Astrocyte (in vitro differentiated cells and primary cell): ENCODE data around the gene LRRC9. TPM values are rescaled to one million over a fixed set of nuclear protein-coding genes. Genes with fewer than 3 reads are reported as not detected.

Experiments used
- DNase-seq: peaks from one replicate; pipeline ENCODE4 v3.0.0-alpha.2; 2010; ENCODE audit warnings: low read depth
- FAIRE-seq: peaks from 2 replicates; lab custom pipeline; 2011; peaks lifted over from hg19 to GRCh38; lab: Jason Lieb, UNC
- H2AFZ ChIP-seq: 2 replicates; pipeline ENCODE4 v1.6.0; 2012; ENCODE audit warnings: low read depth, low read length, inconsistent platforms
- H3K27ac ChIP-seq: 2 replicates; pipeline ENCODE4 v1.5.1; 2011; ENCODE audit warnings: low read depth, low read length, inconsistent platforms
- H3K27me3 ChIP-seq: 2 replicates; pipeline ENCODE4 v1.6.0; 2011; ENCODE audit warnings: low read length, inconsistent platforms; ENCODE audit not compliant: insufficient read depth
- H3K36me3 ChIP-seq: 2 replicates; pipeline ENCODE4 v1.5.1; 2011; ENCODE audit warnings: low read length, inconsistent platforms; ENCODE audit not compliant: insufficient read depth
- H3K4me1 ChIP-seq: 2 replicates; pipeline ENCODE4 v1.5.1; 2011; ENCODE audit warnings: low read length, inconsistent platforms; ENCODE audit not compliant: insufficient read depth
- H3K4me2 ChIP-seq: 2 replicates; pipeline ENCODE4 v1.6.0; 2012; ENCODE audit warnings: low read length, inconsistent platforms
- H3K4me3 ChIP-seq: 2 replicates; pipeline ENCODE4 v1.5.1; 2011; ENCODE audit warnings: low read depth, mild to moderate bottlenecking, low read length, inconsistent platforms; ENCODE audit not compliant: insufficient read depth
- H3K79me2 ChIP-seq: 2 replicates; pipeline ENCODE4 v1.6.0; 2012; ENCODE audit warnings: mild to moderate bottlenecking, low read length, inconsistent platforms; ENCODE audit not compliant: insufficient read depth
- H3K9ac ChIP-seq: 2 replicates; pipeline ENCODE4 v1.6.0; 2012; ENCODE audit warnings: mild to moderate bottlenecking, low read length, inconsistent platforms
- H3K9me3 ChIP-seq: 2 replicates; pipeline ENCODE4 v1.5.1; 2012; ENCODE audit warnings: low read depth, mild to moderate bottlenecking, low read length, inconsistent platforms; ENCODE audit not compliant: insufficient read depth
- H4K20me1 ChIP-seq: 2 replicates; pipeline ENCODE4 v1.6.0; 2012; ENCODE audit warnings: low read length, inconsistent platforms; ENCODE audit not compliant: insufficient read depth
- H3K27ac Mint-ChIP-seq: one replicate; pipeline ENCODE4 v1.8.0; 2021; ENCODE audit warnings: mild to moderate bottlenecking, mixed read lengths; ENCODE audit not compliant: unreplicated experiment
- H3K27me3 Mint-ChIP-seq: one replicate; pipeline ENCODE4 v1.8.0; 2021; ENCODE audit warnings: low read depth, mixed read lengths; ENCODE audit not compliant: unreplicated experiment
- H3K36me3 Mint-ChIP-seq: one replicate; pipeline ENCODE4 v1.8.0; 2021; ENCODE audit warnings: low read depth, mixed read lengths; ENCODE audit not compliant: unreplicated experiment
- H3K4me1 Mint-ChIP-seq: one replicate; pipeline ENCODE4 v1.8.0; 2021; ENCODE audit warnings: low read depth, mixed read lengths; ENCODE audit not compliant: unreplicated experiment
- H3K4me3 Mint-ChIP-seq: one replicate; pipeline ENCODE4 v1.8.0; 2021; ENCODE audit warnings: mild to moderate bottlenecking, moderate library complexity, mixed read lengths; ENCODE audit not compliant: unreplicated experiment
- H3K9me3 Mint-ChIP-seq: one replicate; pipeline ENCODE4 v1.8.0; 2021; ENCODE audit warnings: mild to moderate bottlenecking, mixed read lengths; ENCODE audit not compliant: unreplicated experiment
- CTCF ChIP-seq: IDR thresholded peaks from 2 replicates; pipeline ENCODE4 v1.5.1; 2011; ENCODE audit warnings: low read depth, mild to moderate bottlenecking, inconsistent platforms, low read length, moderate library complexity; ENCODE audit not compliant: insufficient read depth
- EZH2 ChIP-seq: IDR thresholded peaks from 2 replicates; pipeline ENCODE4 v1.6.1; 2012; ENCODE audit warnings: mild to moderate bottlenecking, low read length, inconsistent platforms; ENCODE audit not compliant: insufficient read depth
- total RNA-seq: library from RNA; stranded (reverse); gene quantifications from 2 replicates; pipeline ENCODE4 v1.2.1, GENCODE V29; 2021

The LRRC9 gene
- total RNA-seq, 1 donor from 2014 or later, result 0.05 TPM

GRCh38 chr14:59895721-59896120, 24.2 kb upstream of the LRRC9 start:
- Histone ChIP-seq H3K27ac (no peak overlapping the region), H3K9ac (no peak overlapping the region), H3K36me3 (no peaks in the 10 kb centered on the region), H2AFZ (no peak overlapping the region), H3K4me1 (no peaks in the 10 kb centered on the region), H3K9me3 (no peaks in the 10 kb centered on the region), H3K4me3 (no peak overlapping the region), H3K79me2 (no peaks in the 10 kb centered on the region), H4K20me1 (no peaks in the 10 kb centered on the region), H3K4me2 (no peak overlapping the region), H3K27me3 (peaks cover 4% of the 10 kb centered on the region)
- FAIRE-seq (no peak), DNase-seq (no peak)
- no peak for TF ChIP-seq EZH2
- no peak for TF ChIP-seq CTCF
- Mint-ChIP-seq H3K27ac (no peak overlapping the region), H3K9me3 (no peaks in the 10 kb centered on the region), H3K4me3 (no peak overlapping the region), H3K36me3 (no peaks in the 10 kb centered on the region), H3K27me3 (peaks cover 5% of the 10 kb centered on the region), H3K4me1 (no peaks in the 10 kb centered on the region)

GRCh38 chr14:59897757-59898383, 22.1 kb upstream of the LRRC9 start:
- Histone ChIP-seq H3K27ac (no peak overlapping the region), H4K20me1 (no peaks in the 10 kb centered on the region), H3K27me3 (peaks cover 4% of the 10 kb centered on the region), H3K9me3 (no peaks in the 10 kb centered on the region), H3K4me3 (no peak overlapping the region), H3K4me1 (no peaks in the 10 kb centered on the region), H2AFZ (no peak overlapping the region), H3K4me2 (no peak overlapping the region), H3K36me3 (no peaks in the 10 kb centered on the region), H3K79me2 (no peaks in the 10 kb centered on the region), H3K9ac (no peak overlapping the region)
- FAIRE-seq, result no peak
- Mint-ChIP-seq H3K27me3 (peaks cover 5% of the 10 kb centered on the region), H3K9me3 (no peaks in the 10 kb centered on the region), H3K27ac (no peak overlapping the region), H3K4me1 (no peaks in the 10 kb centered on the region), H3K4me3 (no peak overlapping the region), H3K36me3 (no peaks in the 10 kb centered on the region)
- TF ChIP-seq EZH2 (no peak), CTCF (peak; percentile 46)
- peak; percentile 4 for DNase-seq

GRCh38 chr14:59900556-59900955, 19.4 kb upstream of the LRRC9 start:
- TF ChIP-seq EZH2 (no peak), CTCF (no peak)
- Mint-ChIP-seq H3K36me3 (no peaks in the 10 kb centered on the region), H3K4me3 (no peak overlapping the region), H3K27me3 (peaks cover 5% of the 10 kb centered on the region), H3K9me3 (no peaks in the 10 kb centered on the region), H3K4me1 (no peaks in the 10 kb centered on the region), H3K27ac (no peak overlapping the region)
- H3K27me3 ChIP-seq, result peaks cover 4% of the 10 kb centered on the region
- no peaks in the 10 kb centered on the region for H3K9me3 ChIP-seq
- H3K27ac ChIP-seq, result no peak overlapping the region
- no peaks in the 10 kb centered on the region for H3K79me2 ChIP-seq
- no peak overlapping the region for H3K9ac ChIP-seq
- H3K4me1 ChIP-seq, result no peaks in the 10 kb centered on the region
- H2AFZ ChIP-seq, result no peak overlapping the region
- FAIRE-seq (no peak), DNase-seq (no peak)
- no peaks in the 10 kb centered on the region for H4K20me1 ChIP-seq
- no peaks in the 10 kb centered on the region for H3K36me3 ChIP-seq
- H3K4me3 ChIP-seq, result no peak overlapping the region
- no peak overlapping the region for H3K4me2 ChIP-seq
